ENCODE data around the gene PHYHD1.

Gene PHYHD1

DNA sequence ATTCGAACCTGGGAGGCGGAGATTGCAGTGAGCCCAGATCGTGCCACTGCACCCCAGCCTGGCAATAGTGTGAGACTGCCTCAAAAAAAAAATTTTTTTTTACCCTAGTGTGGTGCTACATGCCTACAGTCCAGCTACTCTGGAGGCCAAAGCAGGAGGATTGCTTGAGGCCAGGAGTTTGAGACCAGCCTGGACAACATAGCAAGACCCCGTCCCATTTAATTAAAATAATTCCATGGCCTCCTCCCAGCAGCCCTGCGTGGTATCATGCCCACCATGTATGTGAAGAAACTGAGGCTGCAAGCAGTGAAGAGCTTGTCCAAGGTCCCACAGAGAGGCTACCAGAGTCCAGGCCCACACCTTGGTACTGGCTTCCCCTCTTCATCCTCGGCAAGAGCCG, 19.4 kb upstream of the PHYHD1 start:
- no peak overlapping the region for H3K4me3 ChIP-seq (ENCODE audit: control insufficient read depth, low read depth, low read length)
- TF ChIP-seq CTCF (conservative IDR thresholded peaks at IDR 0.05; ENCODE audit: control insufficient read depth, insufficient read depth, low read depth, low read length) = no peak
- DNase-seq (ENCODE audit: low read depth) = no peak

GRCh38 chr9:128901822-128902221, 19.0 kb upstream of the PHYHD1 start:
- H3K4me3 ChIP-seq (ENCODE audit: control insufficient read depth, low read depth, low read length) = no peak overlapping the region
- no peak for TF ChIP-seq CTCF (conservative IDR thresholded peaks at IDR 0.05; ENCODE audit: control insufficient read depth, insufficient read depth, low read depth, low read length)
- no peak for DNase-seq (ENCODE audit: low read depth)

DNA sequence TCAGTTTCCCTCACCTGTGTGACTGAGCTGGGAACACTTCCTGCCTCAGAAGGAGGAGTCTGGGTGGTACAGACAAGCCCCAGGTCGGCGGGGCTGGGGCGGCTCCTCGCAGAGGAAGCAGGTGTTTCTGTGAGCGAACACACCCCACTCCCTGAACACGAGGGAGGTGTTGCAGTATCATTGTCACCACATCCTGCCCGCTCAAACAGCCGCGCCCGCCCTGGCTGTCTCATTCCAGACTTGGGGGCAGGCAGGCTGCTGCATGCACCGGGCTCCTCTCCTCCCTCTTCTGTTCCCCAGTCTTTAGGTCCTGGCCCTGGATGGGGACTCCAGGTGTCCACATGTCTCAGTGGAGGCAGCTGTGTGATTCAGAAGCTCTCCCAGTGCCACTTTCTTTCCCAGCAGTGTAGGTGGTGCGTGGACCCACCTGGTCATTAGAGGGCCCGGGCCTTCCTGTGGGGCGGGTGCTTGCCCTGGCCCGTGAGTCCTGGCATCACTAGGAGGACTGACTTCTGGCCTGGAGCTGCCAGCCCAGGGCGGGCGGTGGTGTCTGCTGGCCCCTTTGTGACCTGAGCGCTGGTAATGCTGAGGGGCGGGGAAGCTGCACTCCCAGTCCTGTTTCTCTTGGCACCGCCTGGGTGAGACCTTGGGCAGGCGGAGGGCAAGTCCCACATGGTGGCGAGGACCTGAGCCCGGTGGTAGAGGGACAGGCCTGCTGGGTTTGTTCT, 18.3 kb upstream of the PHYHD1 start:
- DNase-seq (ENCODE audit: low read depth) = no peak
- no peak for TF ChIP-seq CTCF (conservative IDR thresholded peaks at IDR 0.05; ENCODE audit: control insufficient read depth, insufficient read depth, low read depth, low read length)
- H3K4me3 ChIP-seq (ENCODE audit: control insufficient read depth, low read depth, low read length) = no peak overlapping the region

DNA sequence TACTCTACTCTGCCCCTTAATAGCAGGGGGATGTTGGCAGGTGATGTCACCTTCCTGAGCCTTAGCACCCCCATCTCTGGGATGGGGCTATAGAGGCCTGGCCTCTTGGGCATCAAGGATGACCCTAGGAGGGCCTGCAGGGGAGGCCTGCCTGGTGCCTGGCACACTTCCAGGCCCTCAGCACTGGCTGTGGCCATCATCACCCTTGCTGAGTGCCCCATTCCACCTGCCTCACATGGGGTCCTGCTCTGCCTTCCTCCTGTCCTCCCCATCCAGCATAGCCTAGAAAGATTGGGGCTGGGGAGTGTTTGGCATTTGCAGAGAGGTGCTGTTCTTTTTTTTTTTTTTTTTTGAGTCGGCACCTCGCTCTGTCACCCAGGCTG, 17.7 kb upstream of the PHYHD1 start:
- no peak for TF ChIP-seq CTCF (conservative IDR thresholded peaks at IDR 0.05; ENCODE audit: control insufficient read depth, insufficient read depth, low read depth, low read length)
- DNase-seq (ENCODE audit: low read depth) = no peak
- no peak overlapping the region for H3K4me3 ChIP-seq (ENCODE audit: control insufficient read depth, low read depth, low read length)

GRCh38 chr9:128903871-128904620, 16.7 kb upstream of the PHYHD1 start:
- TF ChIP-seq CTCF (conservative IDR thresholded peaks at IDR 0.05; ENCODE audit: control insufficient read depth, insufficient read depth, low read depth, low read length) = no peak
- DNase-seq (ENCODE audit: low read depth) = peak; percentile 42
- H3K4me3 ChIP-seq (ENCODE audit: control insufficient read depth, low read depth, low read length) = no peak overlapping the region

- no peak for TF ChIP-seq CTCF (conservative IDR thresholded peaks at IDR 0.05; ENCODE audit: control insufficient read depth, insufficient read depth, low read depth, low read length)
- no peak overlapping the region for H3K4me3 ChIP-seq (ENCODE audit: control insufficient read depth, low read depth, low read length)
- DNase-seq (ENCODE audit: low read depth) = no peak
These were observed 14.8 kb upstream of the PHYHD1 start for GRCh38 chr9:128905964-128906363.

Data from fibroblast of mammary gland (primary cell).